GM12892 (cell line): ENCODE measurements around the gene GCG.

Experiments
- POLR2A ChIP-seq: IDR thresholded peaks from 2 replicates; pipeline ENCODE4 v1.6.1; 2011; ENCODE audit warnings: low read depth, low read length, control low read depth
- POLR2AphosphoS5 ChIP-seq: IDR thresholded peaks from 2 replicates; pipeline ENCODE4 v1.6.1; 2011; ENCODE audit warnings: low read depth, low read length, control low read depth
- TAF1 ChIP-seq: IDR thresholded peaks from 2 replicates; pipeline ENCODE4 v1.6.1; 2011; ENCODE audit warnings: low read depth, mild to moderate bottlenecking, control low read depth, low read length, borderline replicate concordance

GRCh38 chr2:162123806-162124758 lies 28.0 kb downstream of the GCG start:
- TF ChIP-seq POLR2A (no peak), TAF1 (no peak), POLR2AphosphoS5 (no peak)
